ENCODE results near the gene BCL7A. TPM values are rescaled to one million over a fixed set of nuclear protein-coding genes. Genes with fewer than 3 reads are reported as not detected.
"Not testable (repeated sequence)": the region's sequence is repeated elsewhere in the genome, so short reads cannot be mapped to it uniquely, and the experiment has no call there.

The BCL7A gene
- total RNA-seq, 1 donor from 2014 or later: 11.4 TPM

- no peak for TF ChIP-seq CTCF (IDR thresholded peaks at IDR 0.05)
- H3K4me3 ChIP-seq: no peak overlapping the region
- peaks cover 9% of the 10 kb centered on the region for H3K4me1 ChIP-seq
- intact Hi-C loops (cut with DNase I): no loop called here
- H3K27me3 ChIP-seq: no peaks in the 10 kb centered on the region
- no peak for DNase-seq
- H3K9me3 ChIP-seq: no peaks in the 10 kb centered on the region
- H3K27ac ChIP-seq: no peak overlapping the region
- ATAC-seq: no peak
- no peaks in the 10 kb centered on the region for H3K36me3 ChIP-seq
These were observed 14.5 kb downstream of the BCL7A start for GRCh38 chr12:122036153-122036552.

- no peaks in the 10 kb centered on the region for H3K27me3 ChIP-seq
- H3K4me3 ChIP-seq: no peak overlapping the region
- intact Hi-C loops (cut with DNase I): no loop called here
- TF ChIP-seq CTCF (IDR thresholded peaks at IDR 0.05): no peak
- peaks cover 13% of the 10 kb centered on the region for H3K36me3 ChIP-seq
- peaks cover 3% of the 10 kb centered on the region for H3K4me1 ChIP-seq
- H3K9me3 ChIP-seq: no peaks in the 10 kb centered on the region
- ATAC-seq (peak; percentile 95), DNase-seq (peak; percentile 76)
- H3K27ac ChIP-seq: peak overlapping the region; percentile 51
These were observed 19.1 kb downstream of the BCL7A start for GRCh38 chr12:122040579-122041386.

DNA sequence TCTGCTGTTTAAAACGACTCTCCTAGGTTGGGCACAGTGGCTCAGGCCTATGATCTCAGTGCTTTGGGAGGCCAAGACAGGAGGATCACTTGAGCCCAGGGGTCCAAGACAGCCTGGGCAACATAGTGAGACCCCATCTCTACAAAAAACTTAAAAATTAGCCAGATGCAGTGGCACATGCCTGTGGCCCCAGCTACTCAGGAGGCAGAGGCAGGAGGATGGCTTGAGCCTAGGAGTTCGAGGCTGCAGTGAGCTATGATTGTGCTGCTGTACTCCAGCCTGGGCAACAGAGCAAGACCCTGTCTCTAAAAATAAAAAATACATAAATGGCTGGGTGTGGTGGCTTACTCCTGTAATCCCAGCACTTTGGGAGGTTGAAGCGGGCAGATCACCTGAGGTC is 19.8 kb downstream of the BCL7A start:
- H3K27me3 ChIP-seq; H3K4me3 ChIP-seq; H3K27ac ChIP-seq; ATAC-seq; H3K4me1 ChIP-seq; DNase-seq; intact Hi-C loops (cut with DNase I); H3K9me3 ChIP-seq: not testable (repeated sequence)
- peaks cover 13% of the 10 kb centered on the region for H3K36me3 ChIP-seq

GRCh38 chr12:122042910-122043309 is 21.2 kb downstream of the BCL7A start:
- peaks cover 3% of the 10 kb centered on the region for H3K4me1 ChIP-seq
- H3K9me3 ChIP-seq: no peaks in the 10 kb centered on the region
- DNase-seq: no peak
- peaks cover 13% of the 10 kb centered on the region for H3K36me3 ChIP-seq
- no peak overlapping the region for H3K4me3 ChIP-seq
- intact Hi-C loops (cut with DNase I): no loop called here
- H3K27me3 ChIP-seq: no peaks in the 10 kb centered on the region
- TF ChIP-seq CTCF (IDR thresholded peaks at IDR 0.05): no peak
- H3K27ac ChIP-seq: no peak overlapping the region
- ATAC-seq: no peak

GRCh38 chr12:122043476-122043875 is 21.8 kb downstream of the BCL7A start:
- ATAC-seq (no peak), DNase-seq (no peak)
- intact Hi-C loops (cut with DNase I): no loop called here
- Histone ChIP-seq H3K27ac (no peak overlapping the region), H3K4me1 (peaks cover 3% of the 10 kb centered on the region), H3K27me3 (no peaks in the 10 kb centered on the region), H3K36me3 (peaks cover 13% of the 10 kb centered on the region), H3K4me3 (no peak overlapping the region), H3K9me3 (no peaks in the 10 kb centered on the region)
- no peak for TF ChIP-seq CTCF (IDR thresholded peaks at IDR 0.05)

DNA sequence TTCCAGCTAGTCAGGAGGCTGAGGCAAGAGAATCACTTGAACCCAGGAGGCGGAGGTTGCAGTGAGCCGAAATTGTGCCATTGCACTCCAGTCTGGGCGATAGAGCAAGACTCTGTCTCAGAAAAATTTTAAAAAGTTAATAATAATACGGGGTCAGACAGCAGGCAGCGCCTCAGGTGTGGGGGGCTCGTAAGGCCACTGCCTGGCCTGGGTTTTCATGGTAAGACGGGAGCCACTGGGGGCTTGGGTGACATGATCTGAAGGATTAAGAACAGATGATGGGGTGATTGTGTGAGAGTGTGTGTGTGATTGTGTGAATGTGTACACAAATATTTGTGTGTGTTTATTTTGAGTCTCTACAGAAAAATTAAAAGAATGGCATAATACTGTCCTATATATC is 23.6 kb downstream of the BCL7A start:
- H3K27me3 ChIP-seq: no peaks in the 10 kb centered on the region
- intact Hi-C loops (cut with DNase I): no loop called here
- H3K36me3 ChIP-seq: peaks cover 13% of the 10 kb centered on the region
- no peak for TF ChIP-seq CTCF (IDR thresholded peaks at IDR 0.05)
- no peaks in the 10 kb centered on the region for H3K9me3 ChIP-seq
- ATAC-seq (no peak), DNase-seq (no peak)
- peaks cover 3% of the 10 kb centered on the region for H3K4me1 ChIP-seq
- H3K4me3 ChIP-seq: no peak overlapping the region
- no peak overlapping the region for H3K27ac ChIP-seq

Data from upper lobe of right lung (tissue), 1 donor.